Posterior vena cava (tissue), 2 donors: ENCODE measurements around the gene HIC1. TPM values are rescaled to one million over a fixed set of nuclear protein-coding genes. Genes with fewer than 3 reads are reported as not detected.

Source experiments
- DNase-seq: peaks from one replicate; pipeline ENCODE4 v3.0.0-alpha.2; 2020; ENCODE audit warnings: low spot score
- intact Hi-C, 2 donors: fragments of 100-400 bp; cut with DNase I; formaldehyde crosslinking; loops; one replicate each; pipeline versions ENCODE4 v1.14.1 to v1.14.2; 2022 to 2023
- total RNA-seq, 2 donors: library from RNA; stranded (reverse); fragmentation: NEBNext Ultra II Directional; extraction: Animal tissue kit (Norgen Biotek cat#: 25700); gene quantifications; one replicate each; pipeline ENCODE4 v1.2.1, GENCODE V29; 2021
- donor health status: DM: yes; HTN: yes; CAD: no.
- donor health status: DM: yes; HTN: yes; CAD: no.

The HIC1 gene
- total RNA-seq, 2 donors from 2014 or later: 41.3 to 64.2 TPM

DNA sequence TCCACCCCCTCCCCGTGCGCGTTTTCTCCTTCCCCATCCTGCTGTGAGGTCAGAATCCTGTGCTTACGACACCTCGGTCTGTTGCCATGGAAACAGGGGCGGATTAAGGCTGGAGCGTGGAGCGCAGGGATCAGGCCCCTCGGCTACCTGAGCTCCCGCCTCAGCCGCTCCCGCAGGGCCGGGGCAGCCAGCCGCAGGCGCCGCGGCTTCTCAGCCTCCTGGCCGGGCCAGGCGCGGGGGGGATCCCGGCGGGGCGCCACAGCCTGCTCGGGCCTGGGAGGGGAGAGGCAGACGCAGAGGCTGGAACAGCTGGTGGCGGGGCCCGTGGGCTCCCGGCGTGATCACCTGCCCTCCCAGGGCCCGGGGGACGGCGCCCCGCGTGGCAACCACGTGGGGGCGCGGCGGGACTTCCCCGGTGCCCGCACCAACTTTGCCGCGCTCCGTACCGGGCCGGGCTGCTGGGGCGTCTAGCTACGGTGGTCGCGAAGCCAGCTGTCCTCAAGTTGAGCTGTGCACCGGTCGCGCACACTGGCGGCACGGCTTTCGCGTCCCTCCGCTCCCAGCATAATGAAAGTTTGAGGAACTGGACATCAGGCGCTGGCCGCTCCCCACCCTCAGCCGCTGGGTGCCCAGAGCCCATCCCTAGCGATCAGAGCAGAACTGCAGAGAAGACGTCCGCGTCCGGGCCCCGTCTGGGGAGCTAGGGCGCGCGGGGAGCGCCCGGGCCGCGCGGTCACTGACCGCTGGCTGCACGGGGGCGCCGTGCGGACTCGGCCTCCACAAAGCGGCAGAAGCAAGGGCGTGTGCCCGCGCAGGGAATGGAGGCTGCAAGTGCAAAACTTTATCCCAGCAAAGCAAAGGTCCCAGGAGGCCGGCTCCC is 31.0 kb upstream of the HIC1 start:
- DNase-seq: peak; percentile 90
- intact Hi-C loops: loop anchor here (5.0 to 10.0 kb wide), 2 partner anchors 49 to 107 kb away; no protein-coding TSS in a partner anchor

DNA sequence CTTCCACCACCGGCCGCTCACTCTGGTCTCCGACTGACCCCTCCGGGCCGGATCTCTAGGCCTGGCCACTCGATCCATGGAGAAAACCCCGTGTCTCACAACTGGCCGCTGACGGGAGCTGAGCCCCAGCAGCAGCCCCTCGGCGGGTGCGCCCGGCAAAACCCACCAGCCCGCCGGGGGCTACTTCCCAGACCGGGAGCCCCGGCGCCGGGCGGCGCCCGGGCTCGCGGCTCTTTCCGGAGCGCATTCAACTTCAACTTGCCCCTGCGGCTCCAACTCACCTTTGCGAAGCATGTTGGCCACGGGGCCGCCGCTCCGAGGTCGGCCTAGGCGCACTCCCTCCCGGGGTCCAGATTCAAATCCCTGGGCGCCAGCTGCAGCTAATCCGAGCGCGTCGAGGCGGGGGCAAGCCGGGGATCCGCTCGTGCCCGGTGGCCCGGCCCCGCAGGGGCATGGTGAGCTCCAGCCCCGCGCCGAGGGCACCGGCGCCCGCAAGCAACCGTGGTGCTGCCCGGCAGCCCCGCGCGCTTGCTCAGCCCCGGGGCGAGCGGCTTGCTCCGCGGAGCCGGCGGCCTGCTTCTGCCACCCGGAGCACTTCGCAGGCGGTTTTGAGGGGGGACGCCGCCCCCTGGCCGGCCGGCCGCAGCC is 30.2 kb upstream of the HIC1 start:
- intact Hi-C loops: loop anchor here (5.0 to 10.0 kb wide), 3 partner anchors 50 to 117 kb away; no protein-coding TSS in a partner anchor
- no peak for DNase-seq

DNA sequence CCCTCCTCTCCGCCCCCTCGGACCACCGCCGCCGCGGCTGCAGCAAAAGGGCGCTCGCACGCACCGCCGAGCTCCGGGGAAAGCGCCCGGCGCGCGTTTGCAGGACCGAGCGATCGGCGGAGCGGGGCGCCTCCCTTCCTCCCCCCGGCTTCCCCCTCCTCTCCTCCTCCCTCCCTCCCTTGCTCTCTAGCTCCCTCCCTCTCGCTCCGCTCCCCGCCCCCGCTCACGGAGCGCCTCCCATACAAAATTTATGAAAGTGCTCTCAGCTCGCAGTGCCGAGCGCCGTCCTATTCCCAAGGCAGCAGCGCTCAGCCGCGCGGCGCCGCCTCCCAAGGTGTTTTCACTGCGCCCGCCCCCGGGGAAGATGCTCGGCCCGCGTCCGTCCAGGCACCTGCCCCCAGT is 29.7 kb upstream of the HIC1 start, which contains the start of gene RTN4RL1:
Gene RTN4RL1 (minus strand): TSS at position 115 of the 402 bp plus-strand sequence. CDS start 469 bp downstream, outside the sequence.
- intact Hi-C loops: loop anchor here in 1 of 2 donors (5.0 to 10.0 kb wide), 2 partner anchors 50 to 118 kb away; no protein-coding TSS in a partner anchor
- DNase-seq: peak; percentile 91

DNA sequence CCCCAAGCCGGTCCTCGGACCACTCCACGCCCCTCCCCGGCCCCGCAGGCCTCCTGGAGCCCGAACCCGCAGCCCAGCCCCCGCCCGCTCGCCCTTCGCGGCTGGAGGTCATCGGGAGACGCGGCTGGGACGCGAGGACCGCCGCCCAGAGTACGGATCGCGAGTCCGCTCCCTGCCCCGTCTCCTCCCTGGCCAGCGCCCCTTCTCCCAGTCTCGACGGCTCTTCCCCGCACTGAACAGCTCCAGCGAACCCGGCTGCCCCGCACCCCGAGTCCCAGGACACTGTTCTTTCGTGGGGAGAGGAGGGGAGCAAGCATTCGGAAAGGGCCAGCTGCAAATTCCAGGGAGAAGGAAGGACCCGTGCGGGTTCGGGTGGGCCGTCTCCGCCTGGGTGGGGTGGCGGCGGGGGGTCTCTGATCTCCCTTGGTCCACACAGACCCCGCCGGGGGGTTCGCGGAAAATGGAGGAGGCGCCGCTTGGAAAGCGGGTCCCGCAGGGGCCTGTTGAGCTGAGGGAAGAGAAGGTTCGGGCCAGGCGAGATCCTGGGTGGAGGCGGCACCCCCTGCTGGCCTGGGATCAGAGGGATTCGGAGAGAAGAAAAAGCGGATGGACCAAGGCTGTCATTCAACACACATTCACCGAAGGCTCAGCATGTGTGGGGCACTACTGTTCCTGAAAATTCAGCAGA is 29.1 kb upstream of the HIC1 start:
- DNase-seq: peak; percentile 91

DNA sequence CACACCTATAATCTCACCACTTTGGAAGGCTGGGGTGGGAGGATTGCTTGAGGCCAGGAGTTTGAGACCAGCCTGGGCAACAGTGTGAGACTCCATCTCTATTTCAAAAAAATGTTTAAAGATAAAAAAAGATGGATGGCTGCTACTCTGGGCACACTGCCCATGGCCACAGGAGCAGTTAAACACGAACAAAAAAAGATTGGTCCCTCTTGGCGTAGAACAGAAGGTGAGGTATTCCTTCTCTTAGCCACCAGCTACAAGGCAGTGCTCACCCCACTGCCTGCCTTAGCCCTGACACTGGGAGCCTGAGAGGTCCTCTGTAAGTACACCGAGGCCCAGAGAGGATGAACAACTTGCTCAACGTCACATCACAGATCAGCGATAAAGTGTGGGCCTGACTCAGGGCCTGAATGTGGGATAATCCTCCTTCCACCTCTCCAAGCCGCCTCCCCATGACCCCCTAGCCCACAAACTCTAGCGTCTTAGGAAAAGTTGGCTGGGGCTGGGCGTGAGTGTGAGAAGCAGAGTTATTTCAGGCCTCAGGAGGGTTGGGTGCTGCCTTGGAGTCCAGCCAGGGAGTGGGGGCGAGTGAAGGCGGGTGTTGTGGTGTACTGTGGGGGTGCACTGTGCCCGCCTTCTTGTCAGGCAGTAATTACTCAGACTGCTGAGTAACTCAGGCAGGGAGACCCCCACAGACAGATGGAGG is 27.2 kb upstream of the HIC1 start:
- no peak for DNase-seq
- intact Hi-C loops: loop anchor here (2.0 to 10.0 kb wide), 3 partner anchors 53 to 120 kb away; no protein-coding TSS in a partner anchor

More for the DNA sequence above, 29.1 kb upstream of the HIC1 start:
- intact Hi-C loops: loop anchor here in 1 of 2 donors (5.0 to 10.0 kb wide), 2 partner anchors 51 to 118 kb away; no protein-coding TSS in a partner anchor

GRCh38 chr17:2028234-2028614 is 26.7 kb upstream of the HIC1 start:
- DNase-seq: no peak
- intact Hi-C loops: loop anchor here (2.0 to 10.0 kb wide), 3 partner anchors 53 to 121 kb away; no protein-coding TSS in a partner anchor

DNA sequence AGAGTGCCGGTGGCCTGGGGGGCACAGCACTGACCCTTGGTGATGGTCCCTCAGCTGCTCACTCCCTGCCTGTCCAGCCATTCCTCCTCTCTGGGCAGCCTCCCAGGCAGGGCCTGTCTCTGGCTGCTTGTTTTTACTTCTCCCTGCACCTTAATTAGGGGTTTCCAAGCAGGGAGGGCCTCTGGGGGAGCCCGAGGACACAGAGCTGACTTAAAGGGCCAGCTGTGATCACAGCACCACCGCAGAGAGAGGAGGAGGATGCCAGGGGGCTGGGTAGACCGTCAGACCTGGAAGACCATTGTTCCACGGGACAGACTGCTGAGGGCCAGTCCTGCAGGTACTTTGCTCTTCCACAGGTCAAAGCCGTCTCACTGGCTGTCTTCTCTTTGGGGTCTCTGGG is 26.2 kb upstream of the HIC1 start:
- intact Hi-C loops: loop anchor here (2.0 to 10.0 kb wide), 3 partner anchors 54 to 121 kb away; no protein-coding TSS in a partner anchor
- DNase-seq: no peak

DNA sequence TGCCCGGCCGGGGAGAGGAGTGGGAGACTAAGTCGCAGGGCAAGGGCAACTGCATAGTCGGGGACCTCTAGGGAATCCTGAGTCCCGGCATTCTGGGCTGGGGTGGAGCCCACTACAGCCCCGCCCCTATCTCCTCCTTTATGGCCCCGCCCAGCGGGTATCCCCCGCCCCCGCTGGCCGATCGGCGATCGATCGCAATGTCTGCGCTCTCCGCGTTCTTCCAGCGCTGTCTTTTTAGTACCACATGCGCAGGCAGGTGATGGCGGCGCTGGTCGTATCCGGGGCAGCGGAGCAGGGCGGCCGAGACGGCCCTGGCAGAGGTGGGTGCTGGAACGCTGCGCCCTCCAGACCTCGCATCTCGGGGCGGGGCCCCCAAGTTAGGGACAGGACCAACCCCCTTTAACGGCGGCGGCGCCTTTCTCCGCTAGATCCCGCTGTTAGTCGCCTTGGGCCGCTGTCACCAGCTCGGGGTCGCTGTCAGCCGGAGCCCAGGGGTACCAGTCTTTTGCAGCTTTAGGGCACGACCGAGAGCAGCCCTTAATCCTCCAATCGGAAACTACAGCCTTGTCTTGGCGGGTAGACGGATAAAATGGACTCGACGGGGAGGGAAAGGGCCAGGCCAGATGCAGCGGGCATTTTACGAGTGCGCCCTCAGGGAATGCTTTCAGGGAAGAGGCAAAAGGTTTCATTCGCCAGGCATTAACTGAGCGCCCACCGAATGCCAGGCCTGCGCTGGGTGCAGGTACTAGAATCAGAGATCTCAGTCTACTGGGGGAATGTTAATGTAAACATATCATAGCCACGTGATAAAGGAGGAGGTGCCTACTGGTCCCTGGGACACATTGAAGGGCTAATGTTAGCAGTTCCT is 24.8 kb upstream of the HIC1 start, which contains the start of gene DPH1:
Gene DPH1 (plus strand): TSS at position 243 of the 868 bp plus-strand sequence. CDS start 17 bp downstream, at position 260.
- DNase-seq: peak; percentile 97
- intact Hi-C loops: loop anchor here (2.0 to 10.0 kb wide), 3 partner anchors 55 to 123 kb away; no protein-coding TSS in a partner anchor

DNA sequence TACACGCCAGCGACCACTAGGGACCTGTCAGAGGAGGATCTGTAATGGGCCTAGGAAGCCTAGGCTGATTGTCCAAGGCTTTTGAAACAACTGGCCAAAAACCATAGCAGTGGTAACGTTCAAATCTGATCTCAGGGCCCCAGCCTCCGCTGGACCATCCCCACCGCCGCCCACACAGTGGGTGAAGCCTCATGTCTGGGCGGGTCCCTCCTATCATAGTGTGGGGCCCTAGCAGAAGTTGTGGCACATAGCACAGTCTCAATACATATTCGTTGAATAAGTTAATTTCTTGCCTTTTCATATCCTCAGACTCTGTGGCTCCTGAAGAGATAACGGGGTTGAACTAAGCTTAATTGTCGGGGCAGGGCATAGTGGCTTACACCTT is 24.1 kb upstream of the HIC1 start:
- intact Hi-C loops: no loop called here
- DNase-seq: no peak

DNA sequence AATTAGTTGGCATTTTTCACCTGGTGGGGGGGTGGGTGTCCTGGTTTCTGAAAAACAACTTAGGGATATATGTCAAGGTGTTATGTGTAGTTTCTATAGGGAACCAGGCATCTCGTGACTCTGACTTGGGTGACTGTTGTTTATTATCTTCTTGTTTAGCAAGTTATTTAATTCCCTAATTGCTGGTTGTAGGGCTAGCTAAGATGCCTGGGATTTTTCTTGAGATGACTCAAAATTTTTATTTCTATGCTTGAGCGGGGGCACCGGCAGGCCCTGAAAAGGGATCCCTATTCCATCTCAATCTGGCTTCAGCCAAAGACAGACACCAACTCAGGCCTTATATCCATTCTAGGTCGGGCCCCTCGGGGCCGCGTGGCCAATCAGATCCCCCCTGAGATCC is 21.8 kb upstream of the HIC1 start:
- no peak for DNase-seq
- intact Hi-C loops: no loop called here

GRCh38 chr17:2034157-2034556 is 20.7 kb upstream of the HIC1 start:
- intact Hi-C loops: no loop called here
- DNase-seq: no peak

DNA sequence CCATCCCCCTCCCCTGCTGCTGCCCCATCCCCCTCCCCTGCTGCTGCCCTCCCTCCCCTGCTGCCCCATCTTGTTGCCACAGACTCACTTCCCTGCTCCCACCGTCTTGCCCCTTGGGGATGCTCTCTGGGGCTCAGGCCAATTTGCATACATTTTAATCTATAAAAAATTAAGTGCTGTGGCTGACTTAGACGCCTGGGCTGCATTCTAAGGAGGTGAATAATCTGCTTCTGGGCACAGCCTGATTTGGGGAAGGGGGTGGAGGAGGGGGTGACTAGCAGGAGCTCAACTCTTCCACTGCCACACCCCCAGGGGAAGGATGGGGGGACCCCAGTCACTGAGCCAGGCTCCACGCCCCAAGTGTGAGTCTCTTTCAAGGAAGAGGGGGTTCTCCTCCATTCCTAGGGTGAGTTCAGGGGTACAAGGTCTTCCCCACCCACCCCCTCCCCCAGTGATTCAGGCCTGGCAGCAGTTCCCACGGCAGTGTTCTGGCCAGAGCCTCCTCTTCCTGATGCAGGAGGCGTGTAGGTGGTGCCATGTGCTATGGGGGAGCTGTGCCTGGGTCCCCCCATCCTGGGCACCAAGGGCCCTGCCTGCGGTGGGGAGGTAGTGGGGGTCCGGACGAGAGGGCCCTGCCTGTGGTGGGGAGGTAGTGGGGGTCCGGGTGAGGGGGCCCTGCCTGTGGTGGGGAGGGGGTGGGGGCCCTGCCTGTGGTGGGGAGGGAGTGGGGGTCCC is 19.9 kb upstream of the HIC1 start:
- DNase-seq: no peak
- intact Hi-C loops: no loop called here

DNA sequence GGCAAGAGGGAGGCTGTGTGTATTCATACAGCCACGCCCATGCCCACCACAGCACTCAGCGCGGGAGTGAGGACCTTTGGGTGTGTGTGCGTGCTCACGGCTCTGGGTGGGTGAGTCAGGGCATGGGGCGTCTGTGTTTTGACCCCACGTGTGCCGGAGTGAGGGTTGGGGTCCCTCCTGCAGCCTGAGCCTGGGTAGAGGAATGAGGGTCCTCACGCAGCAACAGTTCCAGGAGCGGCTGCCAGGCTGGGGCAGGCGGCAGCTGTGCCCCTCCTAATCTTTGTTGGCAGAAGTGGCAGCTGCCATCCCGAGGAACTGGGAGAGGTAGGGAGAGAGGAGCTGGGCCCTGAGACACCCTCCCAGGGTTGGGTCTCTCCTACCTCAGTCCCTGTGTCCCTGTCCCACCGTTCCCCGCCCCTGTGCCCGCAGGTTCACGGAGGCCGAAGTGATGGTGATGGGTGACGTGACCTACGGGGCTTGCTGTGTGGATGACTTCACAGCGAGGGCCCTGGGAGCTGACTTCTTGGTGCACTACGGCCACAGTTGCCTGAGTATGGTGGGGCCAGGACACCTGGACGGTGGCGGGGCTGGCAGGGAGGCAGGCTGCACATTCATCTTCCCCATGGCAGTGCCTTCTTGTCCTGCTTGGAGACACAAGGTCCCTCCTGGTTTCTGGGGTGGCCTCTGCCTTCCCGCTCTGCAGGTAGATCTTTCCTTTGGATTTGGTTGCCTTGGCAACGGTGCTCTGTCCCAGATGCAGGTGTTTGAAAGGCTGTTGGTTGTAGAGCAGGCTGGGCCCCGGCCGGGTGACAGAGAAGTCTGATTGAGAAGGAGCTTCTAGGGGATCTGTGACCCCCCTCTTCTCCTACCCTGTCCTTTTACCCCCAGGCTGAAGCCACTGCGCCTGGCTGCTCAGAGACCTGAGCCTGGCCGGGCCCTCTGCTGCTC is 19.1 kb upstream of the HIC1 start:
- DNase-seq: no peak
- intact Hi-C loops: no loop called here

GRCh38 chr17:2037155-2037554 is 17.7 kb upstream of the HIC1 start:
- intact Hi-C loops: no loop called here
- no peak for DNase-seq

DNA sequence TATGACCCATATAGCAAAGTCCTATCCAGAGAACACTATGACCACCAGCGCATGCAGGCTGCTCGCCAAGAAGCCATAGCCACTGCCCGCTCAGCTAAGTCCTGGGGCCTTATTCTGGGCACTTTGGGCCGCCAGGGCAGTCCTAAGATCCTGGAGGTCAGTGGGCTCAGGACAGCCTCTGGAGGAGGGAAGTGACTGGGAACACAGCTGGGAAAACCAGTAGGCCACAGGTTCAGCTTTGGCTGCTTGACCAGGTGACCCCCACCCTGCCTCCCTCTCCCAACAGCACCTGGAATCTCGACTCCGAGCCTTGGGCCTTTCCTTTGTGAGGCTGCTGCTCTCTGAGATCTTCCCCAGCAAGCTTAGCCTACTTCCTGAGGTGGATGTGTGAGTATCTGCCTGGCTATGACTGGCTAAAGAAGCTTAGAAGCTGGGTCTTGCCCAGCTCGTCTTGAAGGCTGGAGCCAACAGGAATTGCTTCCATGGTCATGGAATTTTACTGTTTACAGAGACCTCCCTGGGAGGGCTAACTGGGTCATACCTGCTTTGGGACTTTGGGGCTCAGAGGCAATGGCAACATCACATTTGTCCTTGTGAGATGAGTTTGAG is 14.6 kb upstream of the HIC1 start:
- intact Hi-C loops: no loop called here
- DNase-seq: no peak
